Measurements from ENCODE around the gene CYSRT1. TPM values are rescaled to one million over a fixed set of nuclear protein-coding genes. Genes with fewer than 3 reads are reported as not detected.

The CYSRT1 gene
- polyA plus RNA-seq, 1 of the 3 experiments (the other 2 are of a cell fraction): 2.1 TPM

DNA sequence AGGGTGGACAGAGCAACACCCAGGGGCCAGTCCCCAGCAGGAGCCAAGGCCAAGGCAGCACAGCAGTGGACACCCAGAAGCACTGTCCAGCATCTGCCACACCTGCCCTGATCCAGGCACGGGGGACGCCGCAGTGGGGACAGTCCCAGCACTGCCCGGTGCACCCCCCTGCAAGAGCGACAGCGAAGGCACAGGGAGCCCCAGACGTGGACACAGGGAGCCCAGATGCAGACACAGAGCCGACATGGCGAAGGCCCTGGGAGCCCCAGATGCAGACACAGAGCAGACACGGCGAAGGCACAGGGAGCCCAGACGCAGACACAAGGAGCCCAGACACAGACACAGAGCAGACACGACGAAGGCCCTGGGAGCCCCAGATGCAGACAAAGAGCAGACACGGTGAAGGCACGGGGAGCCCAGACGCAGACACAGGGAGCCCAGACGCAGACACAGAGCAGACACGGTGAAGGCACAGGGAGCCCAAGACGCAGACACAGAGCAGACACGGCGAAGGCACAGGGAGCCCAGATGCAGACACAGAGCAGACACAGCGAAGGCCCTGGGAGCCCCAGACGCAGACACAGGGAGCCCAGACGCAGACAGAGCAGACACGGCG lies 40.9 kb upstream of the CYSRT1 start:
- Histone ChIP-seq H3F3A (replicated peaks; ENCODE audit: insufficient read depth) (peaks cover 5% of the 10 kb centered on the region), H3K9me2 (no peaks in the 10 kb centered on the region), H3K9me3 (no peaks in the 10 kb centered on the region), H3K27me3 (ENCODE audit: insufficient read depth) (no peaks in the 10 kb centered on the region), H3K4me1 (ENCODE audit: control insufficient read depth in 1 of 2, insufficient read depth in 2 of 2, low read depth in 1 of 2, low read length in 1 of 2) (peaks cover 6 to 24% of the 10 kb centered on the region in 2 experiments; a peak in 1 of 4 replicates), H3K4me2 (no peak overlapping the region), H4K20me1 (ENCODE audit: insufficient read depth) (peaks cover 2% of the 10 kb centered on the region; the same call in 1 of the 2 replicates), H3K79me2 (ENCODE audit: insufficient read depth) (peaks cover 24% of the 10 kb centered on the region), H3K4me3 (ENCODE audit: low read depth in 2 of 2, low read length in 1 of 2) (no peak overlapping the region), H3K36me3 (replicated peaks in 1 of 2; ENCODE audit: control insufficient read depth in 1 of 2, insufficient read depth in 2 of 2, low read length in 1 of 2) (peaks cover 0 to 62% of the 10 kb centered on the region in 2 experiments), H3K9ac (no peak overlapping the region), H3K27ac (ENCODE audit: low read depth in 2 of 2, low read length in 1 of 2) (peak overlapping the region in 1 of 2 experiments; percentile 7; a peak in 1 of 4 replicates), H2AFZ (ENCODE audit: low read depth) (no peak overlapping the region)
- ChIA-PET CTCF (no interaction called here), POLR2A (no interaction called here)
- 91% methylated on average over 24 of the region's 27 CpGs for WGBS (ENCODE audit: low lambda C conversion rate)
- DNase-seq: no peak
- no peak for TF ChIP-seq EZH2phosphoT487 (IDR thresholded peaks at IDR 0.05; ENCODE audit: borderline replicate concordance, low read depth)
- no peak for TF ChIP-seq MEF2A (IDR thresholded peaks at IDR 0.05; ENCODE audit: borderline replicate concordance, low read depth)
- TF ChIP-seq CHD2 (IDR thresholded peaks at IDR 0.05; ENCODE audit: low read length, partially characterized antibody): no peak
- no peak for TF ChIP-seq NRF1 (IDR thresholded peaks at IDR 0.05; ENCODE audit: low read depth, low read length)
- TF ChIP-seq, protein P1, sequence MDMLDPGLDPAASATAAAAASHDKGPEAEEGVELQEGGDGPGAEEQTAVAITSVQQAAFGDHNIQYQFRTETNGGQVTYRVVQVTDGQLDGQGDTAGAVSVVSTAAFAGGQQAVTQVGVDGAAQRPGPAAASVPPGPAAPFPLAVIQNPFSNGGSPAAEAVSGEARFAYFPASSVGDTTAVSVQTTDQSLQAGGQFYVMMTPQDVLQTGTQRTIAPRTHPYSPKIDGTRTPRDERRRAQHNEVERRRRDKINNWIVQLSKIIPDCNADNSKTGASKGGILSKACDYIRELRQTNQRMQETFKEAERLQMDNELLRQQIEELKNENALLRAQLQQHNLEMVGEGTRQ (IDR thresholded peaks at IDR 0.05; ENCODE audit: borderline replicate concordance, low read depth, low read length): no peak
- no peak for TF ChIP-seq TCF12 (IDR thresholded peaks at IDR 0.05)
- TF ChIP-seq GATA2 (CRISPR knock-in tag; IDR thresholded peaks at IDR 0.05): no peak
- TF ChIP-seq SIN3A (IDR thresholded peaks at IDR 0.05; ENCODE audit: borderline replicate concordance, low read depth, low read length): no peak
- no peak for TF ChIP-seq FOXJ3 (CRISPR knock-in tag; IDR thresholded peaks at IDR 0.05)
- TF ChIP-seq, protein P2, sequence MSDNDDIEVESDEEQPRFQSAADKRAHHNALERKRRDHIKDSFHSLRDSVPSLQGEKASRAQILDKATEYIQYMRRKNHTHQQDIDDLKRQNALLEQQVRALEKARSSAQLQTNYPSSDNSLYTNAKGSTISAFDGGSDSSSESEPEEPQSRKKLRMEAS (IDR thresholded peaks at IDR 0.05; ENCODE audit: low read depth): no peak
- TF ChIP-seq, protein P3, sequence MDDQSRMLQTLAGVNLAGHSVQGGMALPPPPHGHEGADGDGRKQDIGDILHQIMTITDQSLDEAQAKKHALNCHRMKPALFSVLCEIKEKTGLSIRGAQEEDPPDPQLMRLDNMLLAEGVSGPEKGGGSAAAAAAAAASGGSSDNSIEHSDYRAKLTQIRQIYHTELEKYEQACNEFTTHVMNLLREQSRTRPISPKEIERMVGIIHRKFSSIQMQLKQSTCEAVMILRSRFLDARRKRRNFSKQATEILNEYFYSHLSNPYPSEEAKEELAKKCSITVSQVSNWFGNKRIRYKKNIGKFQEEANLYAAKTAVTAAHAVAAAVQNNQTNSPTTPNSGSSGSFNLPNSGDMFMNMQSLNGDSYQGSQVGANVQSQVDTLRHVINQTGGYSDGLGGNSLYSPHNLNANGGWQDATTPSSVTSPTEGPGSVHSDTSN (IDR thresholded peaks at IDR 0.05): no peak
- no peak for TF ChIP-seq SMC3 (IDR thresholded peaks at IDR 0.05; ENCODE audit: low read depth, low read length)
- TF ChIP-seq TAF1 (IDR thresholded peaks at IDR 0.05; ENCODE audit: borderline replicate concordance, low read depth, low read length): no peak
- TF ChIP-seq, protein P4, sequence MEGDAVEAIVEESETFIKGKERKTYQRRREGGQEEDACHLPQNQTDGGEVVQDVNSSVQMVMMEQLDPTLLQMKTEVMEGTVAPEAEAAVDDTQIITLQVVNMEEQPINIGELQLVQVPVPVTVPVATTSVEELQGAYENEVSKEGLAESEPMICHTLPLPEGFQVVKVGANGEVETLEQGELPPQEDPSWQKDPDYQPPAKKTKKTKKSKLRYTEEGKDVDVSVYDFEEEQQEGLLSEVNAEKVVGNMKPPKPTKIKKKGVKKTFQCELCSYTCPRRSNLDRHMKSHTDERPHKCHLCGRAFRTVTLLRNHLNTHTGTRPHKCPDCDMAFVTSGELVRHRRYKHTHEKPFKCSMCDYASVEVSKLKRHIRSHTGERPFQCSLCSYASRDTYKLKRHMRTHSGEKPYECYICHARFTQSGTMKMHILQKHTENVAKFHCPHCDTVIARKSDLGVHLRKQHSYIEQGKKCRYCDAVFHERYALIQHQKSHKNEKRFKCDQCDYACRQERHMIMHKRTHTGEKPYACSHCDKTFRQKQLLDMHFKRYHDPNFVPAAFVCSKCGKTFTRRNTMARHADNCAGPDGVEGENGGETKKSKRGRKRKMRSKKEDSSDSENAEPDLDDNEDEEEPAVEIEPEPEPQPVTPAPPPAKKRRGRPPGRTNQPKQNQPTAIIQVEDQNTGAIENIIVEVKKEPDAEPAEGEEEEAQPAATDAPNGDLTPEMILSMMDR (IDR thresholded peaks at IDR 0.05): no peak
